Measurements from ENCODE around the gene PLPPR3.
"Not testable (repeated sequence)": the region's sequence is repeated elsewhere in the genome, so short reads cannot be mapped to it uniquely, and the experiment has no call there.

Gene PLPPR3

GRCh38 chr19:858868-859843 is 37.4 kb upstream of the PLPPR3 start, which contains the start of gene CFD:
Gene CFD (plus strand): TSS chr19:859664. CDS start chr19:859690, 26 bp downstream.
- Histone ChIP-seq H3K27ac (peak within 1 kb of the TSS; percentile 55 to 81), H3K4me3 (peak within 1 kb of the TSS; percentile 72)
- TF ChIP-seq CTCF (IDR thresholded peaks at IDR 0.05), result no peak
- no peak for DNase-seq (ENCODE audit: low spot score)

- no peak for TF ChIP-seq CTCF (IDR thresholded peaks at IDR 0.05)
- peak overlapping the region in 1 of 2 donors; percentile 81 for H3K27ac ChIP-seq
- no peak for DNase-seq (ENCODE audit: low spot score)
- H3K4me3 ChIP-seq, result no peak overlapping the region
Observed at GRCh38 chr19:858284-858683, 36.5 kb upstream of the PLPPR3 start.

GRCh38 chr19:855566-856120 is 33.9 kb upstream of the PLPPR3 start:
- Histone ChIP-seq H3K4me3 (no peak overlapping the region), H3K27ac (no peak overlapping the region)
- no peak for DNase-seq (ENCODE audit: low spot score)
- TF ChIP-seq CTCF (IDR thresholded peaks at IDR 0.05), result no peak

- Histone ChIP-seq H3K4me3 (no peak overlapping the region), H3K27ac (no peak overlapping the region)
- TF ChIP-seq CTCF (IDR thresholded peaks at IDR 0.05), result no peak
- no peak for DNase-seq (ENCODE audit: low spot score)
Observed at GRCh38 chr19:855142-855541, 33.4 kb upstream of the PLPPR3 start.

GRCh38 chr19:854549-854948 is 32.8 kb upstream of the PLPPR3 start:
- TF ChIP-seq CTCF (IDR thresholded peaks at IDR 0.05), result no peak
- DNase-seq (ENCODE audit: low spot score), result no peak
- Histone ChIP-seq H3K4me3 (no peak overlapping the region), H3K27ac (no peak overlapping the region)

GRCh38 chr19:853614-854220 is 32.0 kb upstream of the PLPPR3 start:
- not testable (repeated sequence) for DNase-seq (ENCODE audit: low spot score); H3K27ac ChIP-seq; H3K4me3 ChIP-seq

- Histone ChIP-seq H3K4me3 (no peak overlapping the region), H3K27ac (no peak overlapping the region)
- no peak for DNase-seq (ENCODE audit: low spot score)
- TF ChIP-seq CTCF (IDR thresholded peaks at IDR 0.05), result no peak
Observed at GRCh38 chr19:853014-853585, 31.3 kb upstream of the PLPPR3 start.

Data from coronary artery (tissue), 2 donors.